ENCODE data around the gene INHA.

INHA gene

DNA sequence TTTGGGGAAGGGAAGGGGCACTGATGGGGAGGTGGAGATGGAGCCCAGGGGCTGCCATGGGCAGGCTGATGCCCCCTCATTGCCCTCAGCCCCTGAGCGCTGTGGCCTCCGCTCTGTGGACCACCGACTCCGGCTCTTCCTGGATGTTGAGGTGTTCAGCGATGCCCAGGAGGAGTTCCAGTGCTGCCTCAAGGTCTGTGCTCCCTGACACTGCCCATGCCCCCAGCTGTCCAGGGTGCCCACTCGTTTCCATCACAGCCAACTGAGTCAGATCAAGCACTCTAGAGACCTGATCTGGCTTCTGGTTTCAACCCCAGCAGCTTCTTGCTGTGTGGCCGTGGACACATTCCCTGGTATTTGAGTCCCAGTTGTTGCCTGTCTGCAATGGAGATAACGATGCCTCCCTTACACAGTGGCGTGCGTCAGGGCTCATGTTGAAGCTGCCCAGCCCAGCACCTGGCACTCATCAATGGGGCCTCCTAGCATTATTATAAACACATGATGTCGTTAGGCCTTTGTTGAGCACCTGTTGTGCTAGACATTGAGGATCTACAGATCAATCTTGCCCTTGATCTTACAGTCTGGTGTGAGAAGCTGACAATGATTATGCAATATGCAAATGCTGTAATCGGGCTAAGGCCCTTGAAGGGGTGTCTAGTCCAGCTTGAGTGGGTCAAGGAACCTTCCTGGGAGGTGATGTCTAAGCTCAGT lies 39.9 kb downstream of the INHA start:
- DNase-seq (ENCODE audit: low read depth): no peak

DNA sequence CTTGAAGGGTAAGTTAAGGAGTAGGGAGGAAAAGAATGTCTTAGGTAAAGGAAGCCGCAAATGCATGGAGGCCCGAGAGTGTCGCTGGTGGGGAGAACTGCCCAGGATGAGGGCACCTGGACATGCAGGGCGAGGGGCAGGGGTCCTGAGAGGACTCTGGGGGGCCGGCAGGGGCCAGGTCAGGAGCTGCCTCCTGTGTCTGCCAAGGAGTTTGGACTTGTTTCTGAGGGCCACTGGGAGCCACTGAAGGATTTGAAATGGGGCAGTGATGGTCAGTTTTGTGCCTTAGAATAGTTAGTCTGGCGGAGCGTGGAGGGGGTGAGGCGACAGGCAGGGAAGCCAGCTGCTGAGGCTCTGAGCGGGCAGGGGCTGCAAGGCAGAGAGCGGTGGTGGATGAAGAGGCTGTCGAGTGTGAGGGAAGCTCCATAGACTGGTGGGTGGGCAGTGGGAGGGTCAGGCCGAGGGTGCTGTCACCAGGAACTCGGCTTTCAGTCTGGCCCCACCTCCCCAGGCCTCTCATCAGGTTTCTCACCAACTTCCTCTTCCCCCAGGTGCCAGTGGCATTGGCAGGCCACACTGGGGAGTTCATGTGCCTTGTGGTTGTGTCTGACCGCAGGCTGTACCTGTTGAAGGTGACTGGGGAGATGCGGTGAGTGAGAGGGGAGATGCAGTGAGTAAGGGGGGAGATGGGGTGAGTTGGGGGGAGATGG lies 40.6 kb downstream of the INHA start:
- no peak for DNase-seq (ENCODE audit: low read depth)

DNA sequence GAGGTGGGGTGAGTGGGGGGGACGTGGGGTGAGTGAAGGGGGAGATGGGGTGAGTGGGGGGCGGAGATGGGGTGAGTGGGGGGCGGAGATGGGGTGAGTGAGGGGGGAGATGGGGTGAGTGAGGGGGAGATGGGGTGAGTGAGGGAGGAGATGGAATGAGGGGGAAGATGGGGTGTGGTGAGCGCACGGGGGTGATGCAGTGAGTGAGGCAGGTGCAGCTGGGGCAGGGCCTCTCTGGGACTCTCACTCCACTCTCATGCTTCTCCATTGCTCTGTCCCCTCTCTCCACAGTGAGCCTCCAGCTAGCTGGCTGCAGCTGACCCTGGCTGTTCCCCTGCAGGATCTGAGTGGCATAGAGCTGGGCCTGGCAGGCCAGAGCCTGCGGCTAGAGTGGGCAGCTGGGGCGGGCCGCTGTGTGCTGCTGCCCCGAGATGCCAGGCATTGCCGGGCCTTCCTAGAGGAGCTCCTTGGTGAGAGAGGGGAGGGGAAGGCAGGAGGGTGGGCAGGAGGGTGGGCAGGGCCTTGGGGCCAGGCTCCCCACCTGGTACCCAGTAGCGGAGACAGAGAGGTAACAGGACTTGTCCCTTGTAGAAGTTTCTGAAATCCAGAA lies 41.5 kb downstream of the INHA start:
- DNase-seq (ENCODE audit: low read depth): no peak

DNA sequence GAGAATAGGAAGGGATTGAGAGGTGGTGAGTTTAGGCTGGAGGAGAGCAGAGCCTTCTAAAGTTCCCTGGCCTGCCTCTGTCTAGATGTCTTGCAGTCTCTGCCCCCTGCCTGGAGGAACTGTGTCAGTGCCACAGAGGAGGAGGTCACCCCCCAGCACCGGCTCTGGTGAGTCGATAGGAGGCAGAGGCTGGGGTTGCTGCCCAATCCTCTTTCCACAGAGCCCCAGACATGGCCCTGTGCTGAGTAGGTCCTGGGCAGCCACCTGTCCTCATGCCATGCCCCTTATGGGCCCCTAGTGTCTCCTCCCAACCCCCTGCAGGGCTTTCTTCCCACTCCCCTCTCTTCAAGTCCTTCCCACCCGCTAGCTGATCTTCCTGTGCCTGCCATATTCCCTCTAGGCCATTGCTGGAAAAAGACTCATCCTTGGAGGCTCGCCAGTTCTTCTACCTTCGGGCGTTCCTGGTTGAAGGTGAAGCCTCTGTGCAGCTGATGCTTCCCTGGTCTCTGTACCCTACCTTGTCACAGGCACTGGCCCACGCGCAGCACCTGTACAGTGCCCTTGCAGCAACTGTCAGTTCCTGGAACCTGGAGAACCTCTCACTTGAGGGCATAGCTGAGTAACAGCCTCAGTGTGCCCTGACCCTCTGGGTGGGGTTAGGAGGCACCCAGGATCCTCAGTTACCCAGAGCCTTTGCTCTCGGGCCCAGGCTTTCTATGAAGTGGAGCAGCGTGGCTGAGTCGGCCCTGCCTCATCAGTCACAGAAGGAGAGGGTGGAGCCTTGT lies 42.2 kb downstream of the INHA start:
- DNase-seq (ENCODE audit: low read depth): no peak

DNA sequence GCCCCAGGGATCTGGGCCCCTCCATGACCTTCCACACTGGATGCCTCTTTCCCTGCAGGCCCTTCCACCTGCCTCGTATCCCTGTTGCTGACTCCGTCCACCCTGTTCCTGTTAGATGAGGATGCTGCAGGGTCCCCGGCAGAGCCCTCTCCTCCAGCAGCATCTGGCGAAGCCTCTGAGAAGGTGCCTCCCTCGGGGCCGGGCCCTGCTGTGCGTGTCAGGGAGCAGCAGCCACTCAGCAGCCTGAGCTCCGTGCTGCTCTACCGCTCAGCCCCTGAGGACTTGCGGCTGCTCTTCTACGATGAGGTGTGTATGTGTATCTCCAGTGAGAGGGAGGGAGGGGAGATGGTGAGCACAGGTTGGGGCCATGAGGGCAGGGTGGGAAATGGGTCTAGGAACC lies 42.9 kb downstream of the INHA start:
- no peak for DNase-seq (ENCODE audit: low read depth)

DNA sequence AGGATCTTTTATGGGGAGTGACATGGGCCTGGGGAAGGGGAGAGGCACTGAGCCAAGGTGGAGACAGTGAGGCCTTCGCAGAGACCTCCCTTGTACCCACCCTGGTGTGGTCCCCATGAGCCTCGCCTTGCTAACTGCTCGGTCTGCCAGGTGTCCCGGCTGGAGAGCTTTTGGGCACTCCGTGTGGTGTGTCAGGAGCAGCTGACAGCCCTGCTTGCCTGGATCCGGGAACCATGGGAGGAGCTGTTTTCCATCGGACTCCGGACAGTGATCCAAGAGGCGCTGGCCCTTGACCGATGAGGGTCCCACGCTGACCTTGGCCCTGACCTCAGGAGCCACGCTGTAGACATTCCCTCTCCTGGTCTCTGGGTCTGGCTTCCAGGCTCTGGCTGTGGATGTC lies 43.8 kb downstream of the INHA start:
- DNase-seq (ENCODE audit: low read depth): no peak

DNA sequence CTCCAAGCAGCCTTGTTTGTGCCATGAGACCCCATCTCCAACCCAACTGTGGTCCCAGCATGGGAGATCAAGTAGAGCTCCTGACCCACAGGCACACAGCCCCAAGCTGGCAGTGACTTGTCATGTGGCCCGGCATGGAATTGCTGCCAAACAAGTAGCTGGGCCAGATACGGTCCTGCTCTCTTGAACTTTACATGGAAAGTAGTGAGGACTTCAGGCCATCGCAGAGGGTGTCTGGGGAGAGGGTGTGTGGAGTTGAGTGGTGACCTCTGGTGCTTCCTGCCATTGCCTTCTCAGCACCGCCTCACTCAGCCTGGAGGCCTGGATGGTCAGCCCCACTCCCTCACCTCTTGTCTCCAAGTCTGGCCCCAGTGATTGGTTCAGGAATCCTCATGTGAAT lies 44.4 kb downstream of the INHA start:
- DNase-seq (ENCODE audit: low read depth): no peak

DNA sequence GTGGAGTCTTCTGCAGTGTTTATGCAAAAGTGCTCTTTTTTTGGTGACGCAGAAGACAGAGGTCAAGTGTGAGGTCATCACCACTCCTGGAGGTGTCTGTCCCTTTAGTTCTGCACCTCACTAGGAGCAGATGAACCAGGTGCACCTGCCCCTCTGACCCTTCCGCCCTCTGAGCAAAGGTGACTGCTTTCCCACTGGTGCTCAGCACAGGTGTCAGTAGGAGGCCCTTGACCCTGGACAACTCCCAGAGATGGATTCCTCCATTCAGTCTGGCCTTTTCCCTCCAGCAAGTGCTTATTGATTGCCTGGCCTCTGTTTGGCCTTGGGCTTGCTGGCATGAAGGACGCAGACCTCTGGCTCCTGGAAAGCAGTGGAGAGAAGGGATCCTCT lies 46.6 kb downstream of the INHA start:
- no peak for DNase-seq (ENCODE audit: low read depth)

DNA sequence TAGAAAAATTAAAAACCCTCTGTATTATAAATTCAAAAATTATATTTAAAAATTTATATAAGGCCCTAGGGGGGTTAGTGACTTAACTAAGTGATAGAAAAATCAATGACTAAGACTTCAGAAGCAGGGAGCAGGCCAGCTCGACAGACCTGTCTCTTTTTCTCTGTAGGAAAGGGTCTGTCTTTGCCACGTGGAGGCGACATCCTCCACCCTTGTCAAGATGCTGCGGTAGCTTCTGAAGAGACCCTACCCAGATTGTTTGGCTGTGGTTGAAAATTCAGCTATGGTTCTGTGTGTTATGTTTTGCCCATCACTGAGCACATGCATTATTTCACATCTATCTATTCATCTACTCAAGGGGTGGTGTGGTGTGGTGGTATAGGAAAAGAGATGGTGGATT lies 47.1 kb downstream of the INHA start:
- no peak for DNase-seq (ENCODE audit: low read depth)

DNA sequence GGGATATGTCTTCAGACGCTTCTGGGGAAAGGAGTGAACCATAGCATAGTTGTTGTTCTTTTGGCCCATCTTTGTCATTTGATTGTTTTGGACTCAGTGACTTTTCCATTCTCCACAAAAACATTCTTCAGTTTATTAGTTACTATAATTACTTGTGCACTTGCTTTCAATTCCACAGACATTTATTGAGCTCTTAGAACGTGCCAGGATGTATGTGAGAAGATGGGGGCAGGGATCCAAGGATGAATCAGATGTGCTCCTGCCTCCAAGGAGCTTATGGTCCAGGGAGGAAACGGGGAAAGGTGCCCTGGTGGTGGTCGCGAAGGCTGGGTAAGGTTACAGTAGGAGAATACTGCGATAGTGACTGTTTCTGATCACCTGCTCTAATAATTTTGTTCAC lies 48.4 kb downstream of the INHA start:
- DNase-seq (ENCODE audit: low read depth): no peak

DNA sequence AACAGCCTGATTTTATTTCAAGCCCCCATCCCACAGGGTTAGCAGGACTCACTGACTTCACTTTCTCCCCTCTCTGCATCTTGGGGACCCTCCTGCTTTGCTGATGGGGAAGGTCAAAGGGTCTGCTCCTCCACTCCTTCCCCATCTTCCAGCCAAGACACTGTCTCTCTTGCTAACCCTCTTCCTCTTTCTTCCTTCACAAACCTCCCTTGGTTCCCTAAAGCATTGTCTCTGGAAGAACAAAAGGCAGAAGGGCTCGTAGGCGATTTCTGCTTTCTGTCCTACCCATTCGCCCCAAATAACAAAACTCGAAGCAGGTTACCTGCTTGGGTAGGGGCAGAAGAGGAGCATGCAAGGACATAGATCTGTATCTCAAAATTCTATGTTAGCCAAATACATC lies 49.8 kb downstream of the INHA start:
- DNase-seq (ENCODE audit: low read depth): no peak

DNA sequence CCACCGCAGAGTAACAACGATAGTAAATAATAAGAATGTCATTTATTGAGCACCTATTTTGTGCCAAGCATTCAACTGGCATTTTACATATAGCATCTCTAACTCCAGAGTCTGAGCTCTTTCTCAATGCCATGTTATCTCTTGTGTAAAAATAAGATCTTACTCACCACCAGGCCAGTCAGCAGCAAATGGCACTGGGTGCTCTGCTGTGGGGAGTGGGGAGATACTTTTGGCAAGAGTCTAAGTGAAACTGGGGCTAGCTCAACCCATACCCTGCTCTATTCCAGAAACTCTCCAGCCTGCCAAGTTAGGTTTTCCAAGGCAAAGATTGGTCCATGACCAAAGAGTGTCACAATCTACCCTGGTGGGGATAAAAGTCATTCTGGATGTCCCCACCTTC lies 50.4 kb downstream of the INHA start:
- DNase-seq (ENCODE audit: low read depth): no peak

DNA sequence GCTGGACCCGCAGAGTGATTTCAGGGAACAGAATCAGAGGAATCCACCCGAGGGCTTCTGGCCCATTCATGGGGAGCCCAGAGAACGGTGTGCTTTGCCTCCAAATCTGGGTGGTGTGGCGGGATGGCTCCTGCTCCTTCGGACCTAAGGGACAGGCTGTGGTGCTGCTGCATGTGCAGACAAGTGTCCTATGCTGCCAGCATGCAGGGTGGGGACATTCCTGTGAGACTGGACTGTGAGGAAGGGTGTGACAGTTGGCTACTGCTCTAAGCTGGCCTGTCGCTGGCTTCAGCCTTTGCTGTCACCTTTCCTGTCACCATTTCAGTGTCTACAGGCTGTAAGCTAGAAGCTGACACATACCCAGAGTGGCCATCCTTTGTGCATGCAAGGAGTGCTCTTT lies 52.5 kb downstream of the INHA start:
- no peak for DNase-seq (ENCODE audit: low read depth)

DNA sequence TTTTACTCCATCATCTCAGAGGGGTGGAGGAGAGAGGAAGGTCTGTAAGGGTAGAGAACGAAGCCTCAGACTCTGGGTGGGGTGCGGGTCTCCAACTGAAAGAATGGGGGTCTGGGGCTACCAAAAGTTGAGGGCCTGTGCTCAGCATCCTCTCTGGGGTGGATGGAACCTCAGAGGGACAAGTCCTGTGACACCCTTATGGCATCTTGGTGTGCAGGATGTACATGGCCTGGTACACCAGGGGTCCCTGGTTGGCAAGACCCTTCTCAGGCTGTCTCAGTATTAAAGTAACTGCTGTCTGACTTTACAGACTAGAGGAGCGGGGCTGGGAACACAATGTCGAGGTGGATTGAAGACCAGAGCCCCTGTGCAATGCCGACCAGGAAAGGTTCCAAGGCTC lies 53.1 kb downstream of the INHA start:
- no peak for DNase-seq (ENCODE audit: low read depth)
